Colon (tissue), 2 donors: ENCODE measurements around the gene CPEB3.
"Not testable (repeated sequence)": the region's sequence is repeated elsewhere in the genome, so short reads cannot be mapped to it uniquely, and the experiment has no call there.

Experiments used
- FAIRE-seq: peaks from 2 replicates; lab custom pipeline; 2012; peaks lifted over from hg19 to GRCh38; lab: Jason Lieb, UNC
- donor health status: control.
- donor health status: control.

The CPEB3 gene

GRCh38 chr10:92102601-92103213 lies 188.2 kb downstream of the CPEB3 start:
- no peak for FAIRE-seq

GRCh38 chr10:92094960-92095359 lies 195.9 kb downstream of the CPEB3 start:
- no peak for FAIRE-seq

- no peak for FAIRE-seq
Measured at GRCh38 chr10:92091965-92092364, 198.9 kb downstream of the CPEB3 start.

- no peak for FAIRE-seq
Measured at GRCh38 chr10:92087750-92088395, 203.0 kb downstream of the CPEB3 start.

- FAIRE-seq = no peak
Measured at GRCh38 chr10:92082583-92083280, 208.1 kb downstream of the CPEB3 start.

GRCh38 chr10:92081641-92082040 lies 209.2 kb downstream of the CPEB3 start:
- FAIRE-seq = no peak

GRCh38 chr10:92080244-92080643 lies 210.6 kb downstream of the CPEB3 start:
- no peak for FAIRE-seq

GRCh38 chr10:92079003-92079402 lies 211.9 kb downstream of the CPEB3 start:
- no peak for FAIRE-seq

- FAIRE-seq = no peak
Measured at GRCh38 chr10:92076722-92077121, 214.2 kb downstream of the CPEB3 start.

- FAIRE-seq = no peak
Measured at GRCh38 chr10:92075829-92076228, 215.0 kb downstream of the CPEB3 start.

- FAIRE-seq = no peak
Measured at GRCh38 chr10:92074126-92074887, 216.6 kb downstream of the CPEB3 start.

GRCh38 chr10:92068900-92069299 lies 222.0 kb downstream of the CPEB3 start:
- no peak for FAIRE-seq

- FAIRE-seq = no peak
Measured at GRCh38 chr10:92066386-92066785, 224.5 kb downstream of the CPEB3 start.

- FAIRE-seq = no peak
Measured at GRCh38 chr10:92064506-92064905, 226.4 kb downstream of the CPEB3 start.

GRCh38 chr10:92062273-92062672 lies 228.6 kb downstream of the CPEB3 start:
- FAIRE-seq = no peak

- no peak for FAIRE-seq
Measured at GRCh38 chr10:92054807-92055206, 236.1 kb downstream of the CPEB3 start.

GRCh38 chr10:92052741-92053140 lies 238.1 kb downstream of the CPEB3 start:
- no peak for FAIRE-seq

GRCh38 chr10:92052088-92052487 lies 238.8 kb downstream of the CPEB3 start:
- FAIRE-seq = no peak

GRCh38 chr10:92047215-92047614 lies 243.7 kb downstream of the CPEB3 start:
- no peak for FAIRE-seq

GRCh38 chr10:92045641-92046106 lies 245.2 kb downstream of the CPEB3 start:
- no peak for FAIRE-seq

- FAIRE-seq = no peak
Measured at GRCh38 chr10:92042541-92042940, 248.3 kb downstream of the CPEB3 start.

GRCh38 chr10:92038949-92039348 lies 251.9 kb downstream of the CPEB3 start:
- FAIRE-seq = no peak

GRCh38 chr10:92033070-92033469 lies 257.8 kb downstream of the CPEB3 start:
- not testable (repeated sequence) for FAIRE-seq
